ENCODE results near the gene GJB6. TPM values are rescaled to one million over a fixed set of nuclear protein-coding genes. Genes with fewer than 3 reads are reported as not detected.
A peak's percentile ranks its signal among the peaks of the same experiment; 100 is the strongest.

The GJB6 gene
- total RNA-seq, 1 donor from 2014 or later: 121 TPM

DNA sequence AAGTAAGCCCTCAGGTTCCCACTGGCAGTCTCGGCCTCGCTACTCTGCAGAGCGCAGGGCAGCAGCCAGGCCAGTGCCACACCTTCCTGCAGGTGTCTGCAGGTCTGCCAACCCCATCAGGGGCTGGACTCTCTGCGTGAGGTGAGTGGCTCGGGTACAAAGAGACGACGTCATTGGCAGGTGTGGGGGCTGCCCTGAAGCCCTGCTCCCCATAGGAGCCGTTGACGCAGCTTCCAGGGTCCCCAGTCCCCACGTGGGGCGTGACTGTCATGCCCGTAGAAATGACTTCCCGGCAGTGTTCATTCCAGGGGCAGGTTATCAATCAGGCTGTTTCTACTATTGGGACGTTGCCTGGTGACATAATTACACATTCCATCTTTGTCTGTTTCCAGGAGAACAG is 15.3 kb upstream of the GJB6 start:
- no peak for DNase-seq (ENCODE audit: extremely low spot score in 2 of 2)
- no peak for TF ChIP-seq POLR2AphosphoS5 (IDR thresholded peaks at IDR 0.05; ENCODE audit: insufficient read depth in 1 of 2, low read depth in 1 of 2)
- no peak for TF ChIP-seq CTCF (IDR thresholded peaks at IDR 0.05)
- TF ChIP-seq POLR2A (IDR thresholded peaks at IDR 0.05): no peak
- H3K27me3 ChIP-seq: no peaks in the 10 kb centered on the region
- no peaks in the 10 kb centered on the region for H3K36me3 ChIP-seq
- no peaks in the 10 kb centered on the region for H3K9me3 ChIP-seq
- no peak overlapping the region for H3K27ac ChIP-seq
- H3K4me1 ChIP-seq: no peaks in the 10 kb centered on the region
- H3K4me3 ChIP-seq: no peak overlapping the region
- intact Hi-C loops (cut with DNase I): no loop called here

GRCh38 chr13:20241593-20241992 is 9.5 kb upstream of the GJB6 start:
- no peak for DNase-seq (ENCODE audit: extremely low spot score in 2 of 2)
- no peak overlapping the region for H3K4me3 ChIP-seq
- TF ChIP-seq CTCF (IDR thresholded peaks at IDR 0.05) (no peak), POLR2A (IDR thresholded peaks at IDR 0.05) (no peak), POLR2AphosphoS5 (IDR thresholded peaks at IDR 0.05; ENCODE audit: insufficient read depth in 1 of 2, low read depth in 1 of 2) (no peak)
- no peaks in the 10 kb centered on the region for H3K9me3 ChIP-seq
- no peaks in the 10 kb centered on the region for H3K27me3 ChIP-seq
- H3K4me1 ChIP-seq: no peaks in the 10 kb centered on the region
- H3K36me3 ChIP-seq: no peaks in the 10 kb centered on the region
- no peak overlapping the region for H3K27ac ChIP-seq
- intact Hi-C loops (cut with DNase I): no loop called here

- Histone ChIP-seq H3K4me1 (no peaks in the 10 kb centered on the region), H3K27ac (no peak overlapping the region), H3K36me3 (no peaks in the 10 kb centered on the region), H3K9me3 (no peaks in the 10 kb centered on the region), H3K4me3 (no peak overlapping the region), H3K27me3 (no peaks in the 10 kb centered on the region)
- intact Hi-C loops (cut with DNase I): no loop called here
- no peak for TF ChIP-seq POLR2AphosphoS5 (IDR thresholded peaks at IDR 0.05; ENCODE audit: insufficient read depth in 1 of 2, low read depth in 1 of 2)
- no peak for TF ChIP-seq POLR2A (IDR thresholded peaks at IDR 0.05)
- no peak for TF ChIP-seq CTCF (IDR thresholded peaks at IDR 0.05)
- no peak for DNase-seq (ENCODE audit: extremely low spot score in 2 of 2)
Observed at GRCh38 chr13:20239748-20240147, 7.6 kb upstream of the GJB6 start.

DNA sequence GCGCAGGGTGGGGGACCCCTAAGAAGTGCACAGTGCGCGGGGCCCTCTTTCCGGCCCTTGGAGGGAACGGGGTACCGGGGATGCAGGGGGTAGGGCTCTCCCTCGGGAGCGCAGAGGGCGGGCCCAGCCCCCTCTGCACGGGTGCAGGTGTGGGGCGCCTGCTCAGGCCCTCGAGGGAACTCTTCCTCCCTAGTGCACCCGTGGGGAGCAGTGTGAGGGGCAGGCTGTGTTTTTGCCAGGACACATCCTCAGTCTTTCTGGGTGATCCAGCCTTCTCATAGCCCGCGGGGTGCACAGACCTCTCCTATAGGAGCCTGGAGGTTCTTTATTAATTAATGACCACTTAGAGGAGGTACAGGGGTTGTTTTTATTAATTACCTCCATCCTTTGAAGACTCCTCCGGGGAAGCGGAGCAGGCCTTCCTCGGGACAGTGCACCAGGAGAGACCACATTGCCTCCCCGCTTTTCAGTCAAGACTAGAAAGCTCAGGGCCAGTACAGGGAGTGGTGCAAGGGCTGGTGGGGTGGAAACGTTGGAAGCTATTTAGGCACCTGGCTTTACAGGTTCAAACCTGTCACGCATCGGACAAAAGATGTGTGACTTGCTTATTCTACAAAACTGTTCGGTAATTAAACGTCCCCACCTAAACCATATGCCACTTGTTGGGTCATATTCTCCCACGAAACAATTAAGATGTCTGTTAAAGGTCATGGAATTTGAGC is 598 bp upstream of the GJB6 start:
- H3K9me3 ChIP-seq: no peaks in the 10 kb centered on the region
- no peak for DNase-seq (ENCODE audit: extremely low spot score in 2 of 2)
- peak overlapping the region; percentile 34 to 51 for H3K4me3 ChIP-seq
- no peaks in the 10 kb centered on the region for H3K27me3 ChIP-seq
- peaks cover 19% of the 10 kb centered on the region for H3K4me1 ChIP-seq
- TF ChIP-seq POLR2AphosphoS5 (IDR thresholded peaks at IDR 0.05; ENCODE audit: insufficient read depth in 1 of 2, low read depth in 1 of 2) (no peak), CTCF (IDR thresholded peaks at IDR 0.05) (no peak)
- no peaks in the 10 kb centered on the region for H3K36me3 ChIP-seq
- intact Hi-C loops (cut with DNase I): no loop called here
- H3K27ac ChIP-seq: peak overlapping the region; percentile 66

All from vagina (tissue), 2 donors.